Prostate gland (tissue), 2 donors: Measurements from ENCODE around the gene S100A7A.

Experiments used
- POLR2A ChIP-seq: fragments of 450-650 bp; IDR thresholded peaks from one replicate; pipeline ENCODE4 v1.6.1; 2016; ENCODE audit warnings: antibody characterized with exemption, mild to moderate bottlenecking
- POLR2AphosphoS5 ChIP-seq: sonication (generic); formaldehyde crosslinking; IDR thresholded peaks from one replicate; pipeline ENCODE4 v1.6.1; 2017; ENCODE audit warnings: antibody characterized with exemption
- TF ChIP-seq, protein P1 (sequence below), 4 experiments: fragments of 200-600 bp in 2 of 4; fragments of 450-650 bp in 2 of 4; sonication (generic) in 2 of 4; IDR thresholded peaks; 1 replicate in 3 of 4; 2 replicates in 1 of 4; pipeline ENCODE4 v1.5.1; 2016 to 2019; ENCODE audit warnings: antibody characterized with exemption in 4 of 4, mild to moderate bottlenecking in 2 of 4, moderate library complexity in 2 of 4

DNA sequence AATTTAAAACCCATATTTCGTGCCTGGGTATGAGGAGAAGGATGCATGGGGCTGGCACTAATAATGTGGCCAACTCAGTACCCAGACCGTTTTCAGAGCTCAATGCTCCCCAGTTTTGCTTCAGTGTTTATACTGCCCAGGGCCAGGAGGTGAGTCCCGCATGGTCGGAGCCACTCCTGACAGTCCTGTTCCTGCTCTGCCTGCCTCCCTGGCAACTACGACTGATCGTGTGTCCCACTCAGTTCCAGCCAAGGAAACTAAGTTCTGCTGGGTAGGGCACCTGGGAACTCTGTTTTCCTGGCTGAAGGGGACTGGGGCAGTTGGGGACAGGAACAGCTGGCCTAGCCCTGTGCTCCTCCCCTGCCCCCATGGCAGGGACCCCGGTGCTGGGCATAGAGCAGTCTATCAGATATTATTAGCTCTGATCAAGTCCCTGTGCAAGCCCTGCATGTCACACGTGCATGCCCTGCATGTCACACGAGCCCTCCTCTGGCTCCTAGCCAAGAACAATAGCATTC is 25.0 kb downstream of the S100A7A start:
- TF ChIP-seq, protein P1, sequence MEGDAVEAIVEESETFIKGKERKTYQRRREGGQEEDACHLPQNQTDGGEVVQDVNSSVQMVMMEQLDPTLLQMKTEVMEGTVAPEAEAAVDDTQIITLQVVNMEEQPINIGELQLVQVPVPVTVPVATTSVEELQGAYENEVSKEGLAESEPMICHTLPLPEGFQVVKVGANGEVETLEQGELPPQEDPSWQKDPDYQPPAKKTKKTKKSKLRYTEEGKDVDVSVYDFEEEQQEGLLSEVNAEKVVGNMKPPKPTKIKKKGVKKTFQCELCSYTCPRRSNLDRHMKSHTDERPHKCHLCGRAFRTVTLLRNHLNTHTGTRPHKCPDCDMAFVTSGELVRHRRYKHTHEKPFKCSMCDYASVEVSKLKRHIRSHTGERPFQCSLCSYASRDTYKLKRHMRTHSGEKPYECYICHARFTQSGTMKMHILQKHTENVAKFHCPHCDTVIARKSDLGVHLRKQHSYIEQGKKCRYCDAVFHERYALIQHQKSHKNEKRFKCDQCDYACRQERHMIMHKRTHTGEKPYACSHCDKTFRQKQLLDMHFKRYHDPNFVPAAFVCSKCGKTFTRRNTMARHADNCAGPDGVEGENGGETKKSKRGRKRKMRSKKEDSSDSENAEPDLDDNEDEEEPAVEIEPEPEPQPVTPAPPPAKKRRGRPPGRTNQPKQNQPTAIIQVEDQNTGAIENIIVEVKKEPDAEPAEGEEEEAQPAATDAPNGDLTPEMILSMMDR (IDR thresholded peaks at IDR 0.05) = no peak
- TF ChIP-seq POLR2A (no peak), POLR2AphosphoS5 (no peak)
